ENCODE results near the gene ATOX1.

DNA sequence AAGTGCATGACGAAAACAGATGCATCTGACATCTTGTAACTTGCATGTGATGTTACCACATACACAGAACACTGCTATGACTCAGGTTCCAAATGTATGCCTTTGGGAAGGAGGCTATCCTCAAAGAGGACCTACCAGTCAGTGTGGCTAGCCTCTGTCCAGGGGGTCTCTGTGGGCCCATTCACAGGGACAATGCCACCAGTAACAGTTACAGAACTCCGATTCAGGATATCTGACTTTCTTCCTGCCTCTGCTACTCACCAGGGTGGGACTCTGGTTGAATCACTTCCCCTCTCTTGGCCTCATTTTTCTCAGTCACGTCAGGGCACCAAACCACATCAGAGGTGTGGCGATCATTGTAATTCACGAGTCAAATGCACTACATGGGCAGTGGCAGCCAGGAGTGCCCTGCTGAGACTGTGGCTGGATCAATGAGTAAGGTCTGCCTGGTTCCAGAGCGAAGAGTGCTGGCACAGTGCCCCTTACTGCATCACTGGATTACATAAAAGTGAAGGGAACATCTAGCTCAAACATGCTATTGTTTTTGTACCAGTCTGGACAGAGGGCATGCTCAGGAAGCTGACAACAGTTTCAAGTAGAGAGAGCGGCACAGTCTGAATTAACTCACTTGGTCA lies 13.2 kb downstream of the ATOX1 start:
- TF ChIP-seq CTCF (IDR thresholded peaks at IDR 0.05) (no peak), POLR2A (IDR thresholded peaks at IDR 0.05) (no peak)
